Activated CD4-positive, alpha-beta T cell treated with anti-CD3 and anti-CD28 coated beads, Interleukin-2, amount 10 ng/mL, durations not matched to agents 24 days and 14 days (primary cell): ENCODE data around the gene CBX2. TPM values are rescaled to one million over a fixed set of nuclear protein-coding genes. Genes with fewer than 3 reads are reported as not detected.

Experiments
- DNase-seq: peaks from one replicate; pipeline ENCODE4 v3.0.0; 2022
- H3K27ac Mint-ChIP-seq: one replicate; pipeline ENCODE4 v1.8.0; 2022; ENCODE audit warnings: mild to moderate bottlenecking, mixed read lengths
- H3K27me3 Mint-ChIP-seq: one replicate; pipeline ENCODE4 v1.8.0; 2022; ENCODE audit warnings: mixed read lengths
- H3K36me3 Mint-ChIP-seq: one replicate; pipeline ENCODE4 v1.8.0; 2022; ENCODE audit warnings: low read depth, mild to moderate bottlenecking, mixed read lengths
- H3K4me1 Mint-ChIP-seq: one replicate; pipeline ENCODE4 v1.8.0; 2021; ENCODE audit warnings: mixed read lengths
- H3K4me3 Mint-ChIP-seq: one replicate; pipeline ENCODE4 v1.8.0; 2022; ENCODE audit warnings: mild to moderate bottlenecking, moderate library complexity, mixed read lengths
- H3K9me3 Mint-ChIP-seq: one replicate; pipeline ENCODE4 v1.8.0; 2021; ENCODE audit warnings: mixed read lengths
- intact Hi-C: fragments of 100-400 bp; cut with micrococcal nuclease; formaldehyde crosslinking; loops from one replicate; pipeline ENCODE4 v1.15.1; 2023
- total RNA-seq: library from RNA; stranded (reverse); gene quantifications from 2 replicates; pipeline ENCODE4 v1.2.3, GENCODE V29; 2022

The CBX2 gene
- total RNA-seq, 1 donor from 2014 or later = 8.2 TPM

- Mint-ChIP-seq H3K9me3 (peaks cover 8% of the 10 kb centered on the region), H3K27me3 (peaks cover 39% of the 10 kb centered on the region), H3K36me3 (peaks cover 23% of the 10 kb centered on the region), H3K27ac (peak overlapping the region; percentile 42), H3K4me3 (peak overlapping the region; percentile 62), H3K4me1 (peaks cover 36% of the 10 kb centered on the region)
- intact Hi-C loops = loop anchor here (5.0 kb wide), 2 partner anchors 193 to 238 kb away; partner anchors contain the start of genes CCDC40 and TBC1D16
- no peak for DNase-seq
Measured at GRCh38 chr17:79799538-79800324, 21.8 kb downstream of the CBX2 start.

GRCh38 chr17:79800325-79801155 lies 22.6 kb downstream of the CBX2 start:
- H3K9me3 Mint-ChIP-seq = peaks cover 8% of the 10 kb centered on the region
- H3K36me3 Mint-ChIP-seq = peaks cover 20% of the 10 kb centered on the region
- peak overlapping the region; percentile 72 for H3K27ac Mint-ChIP-seq
- intact Hi-C loops = no loop called here
- DNase-seq = peak; percentile 83
- H3K4me3 Mint-ChIP-seq = peak overlapping the region; percentile 62
- peaks cover 47% of the 10 kb centered on the region for H3K27me3 Mint-ChIP-seq
- H3K4me1 Mint-ChIP-seq = peaks cover 44% of the 10 kb centered on the region

- H3K9me3 Mint-ChIP-seq = peaks cover 8% of the 10 kb centered on the region
- intact Hi-C loops = no loop called here
- DNase-seq = no peak
- peaks cover 15% of the 10 kb centered on the region for H3K36me3 Mint-ChIP-seq
- peaks cover 39% of the 10 kb centered on the region for H3K4me1 Mint-ChIP-seq
- peaks cover 53% of the 10 kb centered on the region for H3K27me3 Mint-ChIP-seq
- no peak overlapping the region for H3K27ac Mint-ChIP-seq
- no peak overlapping the region for H3K4me3 Mint-ChIP-seq
Measured at GRCh38 chr17:79801156-79802038, 23.4 kb downstream of the CBX2 start.

GRCh38 chr17:79802039-79802735 lies 24.2 kb downstream of the CBX2 start:
- peaks cover 8% of the 10 kb centered on the region for H3K9me3 Mint-ChIP-seq
- peaks cover 60% of the 10 kb centered on the region for H3K27me3 Mint-ChIP-seq
- no peak overlapping the region for H3K4me3 Mint-ChIP-seq
- peak overlapping the region; percentile 74 for H3K27ac Mint-ChIP-seq
- intact Hi-C loops = no loop called here
- H3K4me1 Mint-ChIP-seq = peaks cover 36% of the 10 kb centered on the region
- peaks cover 15% of the 10 kb centered on the region for H3K36me3 Mint-ChIP-seq
- DNase-seq = no peak

- H3K27ac Mint-ChIP-seq = no peak overlapping the region
- no peak overlapping the region for H3K4me3 Mint-ChIP-seq
Measured at GRCh38 chr17:79802736-79803420, 24.9 kb downstream of the CBX2 start.

GRCh38 chr17:79803421-79803996 lies 25.6 kb downstream of the CBX2 start:
- intact Hi-C loops = no loop called here
- Mint-ChIP-seq H3K36me3 (peaks cover 13% of the 10 kb centered on the region), H3K27me3 (peaks cover 68% of the 10 kb centered on the region), H3K4me3 (peak overlapping the region; percentile 35), H3K4me1 (peaks cover 36% of the 10 kb centered on the region), H3K9me3 (peaks cover 5% of the 10 kb centered on the region), H3K27ac (peak overlapping the region; percentile 70)
- DNase-seq = no peak

More at GRCh38 chr17:79802736-79803420, 24.9 kb downstream of the CBX2 start:
- Mint-ChIP-seq H3K36me3 (peaks cover 15% of the 10 kb centered on the region), H3K4me1 (peaks cover 37% of the 10 kb centered on the region), H3K9me3 (peaks cover 8% of the 10 kb centered on the region), H3K27me3 (peaks cover 66% of the 10 kb centered on the region)
- intact Hi-C loops = no loop called here
- no peak for DNase-seq

- intact Hi-C loops = no loop called here
- peak overlapping the region; percentile 77 for H3K4me3 Mint-ChIP-seq
Measured at GRCh38 chr17:79803997-79804855, 26.3 kb downstream of the CBX2 start.

GRCh38 chr17:79804856-79805696 lies 27.1 kb downstream of the CBX2 start:
- H3K4me3 Mint-ChIP-seq = peak overlapping the region; percentile 77
- peaks cover 4% of the 10 kb centered on the region for H3K9me3 Mint-ChIP-seq
- peaks cover 68% of the 10 kb centered on the region for H3K27me3 Mint-ChIP-seq
- intact Hi-C loops = no loop called here
- peaks cover 7% of the 10 kb centered on the region for H3K36me3 Mint-ChIP-seq
- H3K27ac Mint-ChIP-seq = peak overlapping the region; percentile 91
- DNase-seq = no peak
- peaks cover 35% of the 10 kb centered on the region for H3K4me1 Mint-ChIP-seq

More at GRCh38 chr17:79803997-79804855, 26.3 kb downstream of the CBX2 start:
- peaks cover 13% of the 10 kb centered on the region for H3K36me3 Mint-ChIP-seq
- H3K4me1 Mint-ChIP-seq = peaks cover 42% of the 10 kb centered on the region
- DNase-seq = peak; percentile 86
- H3K9me3 Mint-ChIP-seq = peaks cover 4% of the 10 kb centered on the region
- peaks cover 72% of the 10 kb centered on the region for H3K27me3 Mint-ChIP-seq
- H3K27ac Mint-ChIP-seq = peak overlapping the region; percentile 91

GRCh38 chr17:79806446-79806760 lies 28.5 kb downstream of the CBX2 start:
- H3K27me3 Mint-ChIP-seq = peaks cover 63% of the 10 kb centered on the region
- intact Hi-C loops = no loop called here
- peaks cover 32% of the 10 kb centered on the region for H3K4me1 Mint-ChIP-seq

GRCh38 chr17:79806863-79807720 lies 29.1 kb downstream of the CBX2 start:
- DNase-seq = no peak
- Mint-ChIP-seq H3K27me3 (peaks cover 63% of the 10 kb centered on the region), H3K4me1 (peaks cover 36% of the 10 kb centered on the region), H3K27ac (no peak overlapping the region), H3K36me3 (peaks cover 2% of the 10 kb centered on the region), H3K9me3 (peaks cover 4% of the 10 kb centered on the region), H3K4me3 (no peak overlapping the region)
- intact Hi-C loops = no loop called here

More at GRCh38 chr17:79806446-79806760, 28.5 kb downstream of the CBX2 start:
- Mint-ChIP-seq H3K27ac (no peak overlapping the region), H3K36me3 (peaks cover 4% of the 10 kb centered on the region), H3K9me3 (peaks cover 4% of the 10 kb centered on the region), H3K4me3 (no peak overlapping the region)
- DNase-seq = no peak
